ENCODE results near the gene OBP2B.
A peak's percentile ranks its signal among the peaks of the same experiment; 100 is the strongest.
"Not testable (repeated sequence)": the region's sequence is repeated elsewhere in the genome, so short reads cannot be mapped to it uniquely, and the experiment has no call there.

Gene OBP2B

DNA sequence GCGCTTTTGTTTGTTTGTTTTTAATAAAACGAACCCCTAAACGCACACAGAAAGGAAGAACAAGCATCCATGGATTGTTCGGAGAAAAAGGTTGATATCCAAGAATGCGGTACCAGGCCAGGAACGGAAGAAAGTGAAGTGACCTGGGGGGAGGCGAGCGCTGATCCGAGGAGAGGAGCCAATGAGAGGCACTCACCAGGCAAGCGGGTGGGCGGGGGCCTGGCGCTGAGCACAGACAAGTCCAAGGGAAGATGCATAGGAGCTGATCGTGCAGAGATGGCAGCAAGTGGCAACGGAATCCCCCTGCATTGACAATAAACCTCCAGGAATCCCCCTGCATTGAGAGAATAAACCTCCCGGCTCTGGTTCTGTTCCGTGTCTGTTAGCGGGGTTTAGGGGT lies 8.4 kb downstream of the OBP2B start:
- DNase-seq: no peak

DNA sequence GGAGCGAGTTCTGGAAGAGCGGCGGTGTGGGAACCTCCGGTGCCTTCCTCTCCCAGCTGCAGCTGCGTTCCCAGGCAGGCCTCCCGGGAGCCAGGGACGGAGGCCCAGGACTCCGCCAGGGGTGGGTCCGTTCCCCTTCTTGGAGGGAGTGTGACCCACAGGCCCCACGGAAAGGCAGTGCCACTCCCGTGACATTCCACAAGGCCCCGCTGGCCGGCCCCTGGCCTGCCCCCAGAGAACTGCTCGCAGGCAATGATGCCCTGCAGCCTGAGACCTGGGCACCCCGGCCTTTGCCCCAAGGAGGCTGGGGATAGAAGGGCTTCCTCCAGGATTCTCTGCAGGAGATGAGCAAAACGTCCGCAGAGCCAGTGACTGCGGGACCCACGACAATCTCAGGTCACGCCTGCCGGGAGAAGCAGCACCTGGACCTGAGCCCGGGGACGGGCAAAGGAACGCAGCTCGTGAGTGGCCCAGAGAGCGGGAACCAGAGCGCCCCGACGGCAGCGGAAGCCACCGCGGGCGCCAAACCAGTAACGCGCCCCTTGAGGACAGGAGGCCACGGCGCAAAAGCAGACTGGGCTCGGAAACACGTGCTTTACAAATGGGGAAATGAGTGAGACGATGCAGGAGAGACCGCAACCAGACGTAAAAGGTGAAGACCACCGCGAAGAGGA lies 9.3 kb downstream of the OBP2B start:
- DNase-seq: peak in 2 of 14 donors; percentile 8 to 12

- DNase-seq: no peak
Measured at GRCh38 chr9:133195029-133195428, 14.0 kb downstream of the OBP2B start.

DNA sequence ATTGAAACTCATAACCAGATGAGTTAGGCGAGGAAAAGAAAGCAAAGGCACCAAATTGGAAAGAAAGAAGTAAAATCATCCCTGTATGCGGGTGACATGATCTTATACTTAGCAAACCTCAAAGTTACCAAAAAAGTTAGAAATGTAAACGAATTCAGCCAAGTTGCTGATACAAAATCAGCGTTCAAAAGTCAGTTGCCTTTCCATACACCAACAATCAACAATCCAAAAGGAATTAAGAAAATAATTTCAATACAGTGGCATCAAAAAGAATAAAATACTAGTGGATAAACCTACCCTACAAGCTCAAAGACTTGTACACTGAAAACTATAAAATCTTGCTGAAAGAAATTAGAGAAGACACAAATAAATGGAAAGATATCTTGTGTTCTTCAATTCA lies 14.5 kb downstream of the OBP2B start:
- DNase-seq: no peak

- no peak for DNase-seq
Measured at GRCh38 chr9:133191989-133192388, 17.1 kb downstream of the OBP2B start.

- no peak for DNase-seq
Measured at GRCh38 chr9:133189826-133190225, 19.2 kb downstream of the OBP2B start.

DNA sequence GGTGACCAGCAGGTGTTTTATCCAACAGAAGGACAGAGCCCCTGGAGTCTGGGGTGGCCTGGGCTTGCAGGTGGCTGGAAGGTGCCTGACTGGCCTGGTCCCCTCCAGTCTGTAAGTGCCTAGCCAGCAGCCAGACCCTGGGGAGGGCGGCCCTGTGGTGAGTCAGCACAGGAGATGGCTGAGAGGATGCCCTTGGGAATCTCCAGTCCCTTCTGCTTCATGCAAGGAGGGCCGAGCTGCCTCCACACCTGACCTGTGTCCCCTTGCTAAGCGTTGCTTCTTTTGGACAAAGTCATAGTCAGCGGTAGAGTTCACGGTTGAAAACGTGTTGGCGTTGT lies 20.2 kb downstream of the OBP2B start:
- no peak for DNase-seq

GRCh38 chr9:133188006-133188842 lies 20.8 kb downstream of the OBP2B start:
- no peak for DNase-seq

DNA sequence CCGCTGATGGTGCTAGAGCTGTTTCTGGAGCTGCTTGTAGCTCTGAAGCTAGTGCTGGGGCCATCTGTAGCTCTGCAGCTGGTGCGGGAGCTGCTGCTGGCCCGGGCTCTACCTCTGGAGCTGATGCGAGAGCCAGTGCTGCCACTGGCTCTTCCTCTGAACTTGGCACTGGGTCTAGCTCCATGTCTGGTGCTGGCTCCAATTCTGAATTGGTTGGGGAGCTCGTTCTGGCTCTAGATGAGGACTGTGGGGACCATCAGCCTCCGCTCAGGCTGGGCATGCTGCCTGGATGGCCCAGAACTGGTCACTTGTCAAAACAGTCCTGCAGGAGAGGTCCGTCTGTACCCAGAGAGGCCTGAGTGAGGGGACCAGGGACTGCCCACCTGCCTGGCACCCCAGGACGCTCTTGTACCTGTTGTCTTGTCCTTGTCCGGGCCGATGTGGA lies 21.5 kb downstream of the OBP2B start:
- DNase-seq: no peak

DNA sequence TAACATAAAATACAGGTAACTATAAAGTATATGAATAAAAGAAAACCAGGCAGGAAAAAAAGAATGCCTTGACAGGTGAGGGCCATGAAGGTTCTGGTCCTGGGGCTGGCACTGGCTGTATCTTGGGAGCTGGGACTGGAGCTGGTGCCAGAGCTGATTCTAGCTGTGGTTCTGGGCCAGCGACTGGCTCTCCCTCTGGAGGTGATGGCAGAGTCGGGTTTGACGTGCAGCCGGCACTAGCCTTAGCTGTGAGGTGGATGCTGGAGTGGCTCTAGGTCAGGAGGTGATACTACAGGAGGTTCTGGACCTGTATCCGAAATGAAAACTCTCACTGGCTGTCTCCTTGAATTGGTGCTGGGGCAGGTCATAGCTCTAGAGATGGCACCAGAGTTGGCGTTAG lies 22.3 kb downstream of the OBP2B start:
- DNase-seq: no peak

GRCh38 chr9:133184971-133185370 lies 24.1 kb downstream of the OBP2B start:
- DNase-seq: peak in 3 of 14 donors; percentile 2 to 7 (median 4)

- DNase-seq: no peak
Measured at GRCh38 chr9:133182151-133182550, 26.9 kb downstream of the OBP2B start.

DNA sequence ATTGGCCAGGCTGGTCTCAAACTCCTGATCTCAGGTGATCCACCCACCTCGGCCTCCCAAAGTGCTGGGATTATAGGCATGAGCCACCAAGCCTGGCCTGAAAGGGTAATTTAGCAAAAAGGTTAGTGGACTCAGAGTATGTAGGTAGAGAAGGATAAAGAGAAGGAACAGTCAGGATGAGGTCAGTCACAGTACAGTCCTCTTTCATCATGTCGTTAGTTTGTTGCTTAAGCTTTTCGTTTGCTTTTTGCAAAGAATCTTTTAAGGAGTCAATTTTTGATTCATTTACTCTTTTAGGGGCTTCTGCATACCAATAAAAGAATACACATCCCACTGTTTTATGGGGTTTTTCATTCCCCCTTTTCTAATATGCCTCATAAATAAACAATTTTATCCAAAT lies 27.5 kb downstream of the OBP2B start:
- DNase-seq: no peak

DNA sequence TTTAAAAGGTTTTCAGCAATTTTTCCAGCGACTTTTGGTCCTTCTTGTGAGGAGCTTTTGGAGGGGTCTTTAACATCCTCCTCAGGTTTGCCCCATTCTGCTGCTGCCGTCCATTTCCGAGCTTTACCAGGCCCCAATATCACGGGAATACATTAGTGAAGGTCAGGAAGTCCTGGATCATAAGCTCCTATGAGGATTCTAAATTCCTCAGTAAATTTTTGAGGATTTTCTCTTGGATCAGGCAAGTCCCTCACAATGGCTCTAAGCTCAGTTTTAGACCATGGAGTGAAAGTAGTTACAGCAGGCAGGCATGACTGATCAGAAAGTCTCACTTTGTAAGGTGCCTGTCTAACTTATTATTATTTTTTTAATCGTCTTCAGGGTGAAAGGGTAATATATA lies 28.1 kb downstream of the OBP2B start:
- no peak for DNase-seq

- DNase-seq: no peak
Measured at GRCh38 chr9:133173056-133173455, 36.0 kb downstream of the OBP2B start.

DNA sequence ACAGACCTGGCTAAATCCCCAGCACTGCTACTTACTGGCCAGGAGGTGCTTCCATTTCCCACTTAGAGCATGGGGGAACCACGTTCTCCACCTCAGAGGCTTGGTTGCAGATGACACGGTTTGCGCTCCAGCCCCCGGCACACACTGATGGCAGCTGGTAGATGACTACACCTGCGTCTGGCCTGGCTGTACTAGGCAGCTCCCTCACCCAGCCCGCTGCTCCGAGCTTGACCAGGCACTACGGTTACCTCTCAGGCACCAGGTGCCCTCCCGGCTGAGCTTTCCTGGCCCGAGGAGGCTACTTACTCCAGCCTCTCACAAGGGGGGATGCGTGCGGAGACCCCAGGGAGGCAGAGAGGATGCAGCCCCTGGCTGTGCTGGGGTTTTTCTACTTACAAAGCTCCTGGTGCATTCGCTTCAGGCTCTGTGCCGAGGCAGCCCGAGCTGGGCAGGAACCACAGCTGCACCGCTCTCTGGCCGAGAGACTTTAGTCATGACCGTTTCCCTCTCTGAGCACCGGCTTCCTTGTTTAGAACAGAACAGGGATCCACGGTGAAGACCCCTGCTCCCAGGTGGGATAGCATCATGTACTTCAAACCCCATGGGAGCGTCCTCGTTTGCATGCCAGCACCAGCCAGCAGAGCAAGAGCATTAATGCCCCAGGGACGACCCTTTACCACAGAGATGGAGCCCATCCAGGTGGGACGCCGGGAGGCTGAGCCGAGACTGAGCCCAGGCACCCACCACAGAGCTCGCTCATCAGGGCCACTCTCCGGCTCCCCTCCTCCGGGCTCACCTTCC lies 37.7 kb downstream of the OBP2B start:
- no peak for DNase-seq

GRCh38 chr9:133170716-133171115 lies 38.3 kb downstream of the OBP2B start:
- DNase-seq: no peak

GRCh38 chr9:133169687-133170086 lies 39.4 kb downstream of the OBP2B start:
- not testable (repeated sequence) for DNase-seq

DNA sequence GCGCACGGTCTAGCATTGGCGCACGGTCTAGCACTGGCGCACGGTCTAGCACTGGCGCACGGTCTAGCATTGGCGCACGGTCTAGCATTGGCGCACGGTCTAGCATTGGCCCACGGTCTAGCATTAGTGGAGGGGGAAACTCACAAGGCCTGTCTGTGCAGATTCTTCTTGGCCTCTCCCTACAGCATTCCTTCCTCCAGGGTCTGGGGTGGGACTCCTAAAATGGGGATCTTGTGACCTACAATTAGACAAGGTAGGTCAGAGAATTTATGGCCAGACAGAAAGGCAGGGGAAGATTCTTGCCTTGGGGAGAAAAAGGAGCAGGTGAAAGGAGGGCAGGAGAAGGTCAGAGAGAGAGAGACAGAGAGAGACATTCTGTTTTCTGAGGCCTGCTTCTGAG lies 39.9 kb downstream of the OBP2B start:
- DNase-seq: no peak

DNA sequence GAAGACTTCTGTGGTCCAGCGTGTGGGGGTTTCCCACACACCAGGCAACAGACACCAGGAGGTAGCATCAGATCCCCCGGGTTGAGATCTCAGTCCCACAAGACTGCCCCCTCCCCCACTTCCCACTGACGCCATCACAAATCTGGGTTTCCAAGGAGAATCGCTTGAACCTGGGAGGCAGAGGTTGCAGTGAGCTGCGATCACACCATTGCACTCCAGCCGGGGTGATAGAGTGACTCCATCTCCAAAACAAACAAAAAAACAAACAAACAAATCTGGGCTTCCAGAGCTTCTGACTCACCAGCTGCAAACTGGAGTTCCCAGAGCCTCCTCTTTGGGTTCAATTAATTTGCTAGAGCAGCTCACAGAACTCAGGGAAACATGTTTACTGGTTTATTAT lies 40.6 kb downstream of the OBP2B start:
- DNase-seq: no peak

DNA sequence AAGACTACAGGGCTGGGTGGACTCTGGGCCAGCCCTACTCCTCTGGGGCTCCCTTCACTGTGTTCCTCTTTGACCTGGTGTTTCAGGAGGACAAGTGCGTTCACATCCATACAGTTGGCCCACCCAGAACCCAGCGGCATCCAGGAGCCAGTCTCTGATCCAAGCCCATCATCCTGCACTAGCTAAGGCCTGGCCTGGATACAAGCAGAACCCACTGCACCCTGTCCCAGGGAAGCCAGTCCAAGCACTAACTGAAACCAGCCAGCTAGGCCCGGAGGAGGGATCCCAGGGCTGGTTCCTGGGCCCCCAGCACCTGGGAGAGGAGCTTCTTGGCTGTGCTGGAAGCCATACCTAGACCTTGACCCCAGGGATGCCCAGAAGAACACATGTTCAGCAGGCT lies 41.3 kb downstream of the OBP2B start:
- no peak for DNase-seq

DNA sequence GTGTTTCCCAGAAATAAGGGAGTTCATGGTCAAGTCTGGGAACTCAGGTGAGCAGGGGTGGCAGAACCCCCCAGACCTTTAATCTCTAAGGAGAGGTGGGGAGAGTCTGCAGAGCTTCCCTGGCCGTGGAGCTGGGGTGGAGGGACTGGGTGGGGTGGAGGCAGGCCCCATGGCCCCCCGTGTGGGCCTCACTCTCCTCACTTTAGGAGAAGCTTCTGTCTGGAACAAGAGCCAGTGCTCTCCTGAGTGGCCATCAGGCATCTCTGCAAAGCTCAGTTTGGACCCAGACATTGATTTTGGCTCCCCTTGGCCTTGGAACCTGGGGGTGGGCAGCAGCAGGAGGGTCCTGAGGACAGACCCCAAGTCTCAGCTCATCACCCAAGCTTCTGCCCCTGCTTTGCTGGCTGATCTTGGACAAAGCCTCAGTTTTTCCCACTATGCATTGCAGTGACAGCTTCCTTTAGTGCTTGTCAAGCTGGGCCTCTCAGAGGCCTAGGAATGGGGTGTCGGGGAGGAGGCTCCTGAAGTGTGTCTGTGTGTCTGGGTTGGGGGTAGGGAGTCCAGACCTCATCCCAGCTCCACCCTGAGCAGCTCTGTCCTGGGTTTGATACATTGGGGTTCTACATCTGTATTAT lies 41.8 kb downstream of the OBP2B start:
- DNase-seq: no peak

GRCh38 chr9:133166392-133166791 lies 42.7 kb downstream of the OBP2B start:
- DNase-seq: no peak
